HG02970 (cell line): ENCODE results near the gene TMEM258.

Experiments used
- ATAC-seq: cut with Tn5 transposase; IDR thresholded peaks from one replicate; pipeline ENCODE4 v1.9.1; 2021; ENCODE audit warnings: mild to moderate bottlenecking, moderate library complexity, moderate number of reproducible peaks; ENCODE audit not compliant: unreplicated experiment, low FRiP score

Gene TMEM258

DNA sequence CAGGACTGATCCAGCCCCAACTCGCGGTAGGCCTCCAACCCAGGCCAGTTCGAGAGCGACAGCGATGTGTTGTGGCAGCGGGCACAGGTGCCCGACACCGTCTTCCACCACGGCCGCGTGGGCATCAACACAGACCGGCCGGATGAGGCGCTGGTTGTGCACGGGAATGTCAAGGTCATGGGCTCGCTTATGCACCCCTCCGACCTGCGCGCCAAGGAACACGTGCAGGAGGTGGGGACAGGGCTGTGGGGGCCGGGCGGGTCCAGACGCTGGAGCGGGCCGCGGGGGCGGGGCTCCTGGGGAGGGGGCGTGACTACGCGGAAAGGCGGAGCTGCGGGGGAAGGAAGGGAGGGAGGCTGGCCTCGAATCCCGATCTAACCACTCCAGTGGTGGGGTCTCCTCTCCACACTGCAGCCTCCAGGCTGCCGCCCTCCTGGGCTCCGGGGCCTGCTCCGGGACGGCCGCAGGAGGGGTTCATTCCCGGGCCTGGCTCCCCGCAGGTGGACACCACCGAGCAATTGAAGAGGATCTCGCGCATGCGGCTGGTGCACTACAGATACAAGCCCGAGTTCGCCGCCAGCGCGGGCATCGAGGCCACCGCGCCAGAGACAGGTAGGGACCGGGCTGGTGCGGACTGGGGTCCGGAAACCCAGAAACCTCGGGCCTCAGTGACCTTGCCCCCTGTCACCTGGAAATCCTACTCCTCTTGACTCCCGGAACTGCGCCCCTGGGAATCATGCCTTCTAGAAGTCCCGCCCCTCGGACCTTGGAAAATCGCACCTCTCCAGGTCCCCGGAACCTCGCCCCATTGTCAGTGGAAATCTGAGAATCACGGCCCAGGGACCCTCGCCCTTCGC is 14.9 kb downstream of the TMEM258 start:
- no peak for ATAC-seq

DNA sequence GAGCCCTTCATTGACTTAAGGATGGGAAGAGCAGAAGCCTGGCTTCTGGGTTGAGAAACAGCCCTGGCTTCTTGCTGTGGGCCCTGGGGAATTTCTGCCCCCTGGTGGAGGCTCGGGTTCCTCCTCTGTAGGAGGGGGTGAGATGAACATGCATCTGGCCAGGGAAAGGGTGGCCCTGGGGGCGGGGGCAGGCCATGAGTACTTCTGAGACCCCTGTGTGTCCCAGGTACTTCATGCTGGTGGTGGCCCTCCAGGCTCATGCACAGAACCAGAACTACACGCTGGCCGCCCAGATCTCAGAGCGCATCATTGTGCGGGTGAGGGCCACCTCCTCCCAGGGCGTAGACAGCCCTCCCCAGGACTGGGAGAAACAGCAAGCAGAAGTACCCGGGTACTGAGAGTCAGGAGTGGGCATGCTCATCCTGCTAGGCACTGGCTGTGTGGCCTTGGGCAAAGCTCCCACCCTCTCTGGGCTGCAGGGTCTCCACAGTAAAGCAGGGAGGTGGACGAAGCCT is 15.8 kb downstream of the TMEM258 start:
- ATAC-seq = no peak

DNA sequence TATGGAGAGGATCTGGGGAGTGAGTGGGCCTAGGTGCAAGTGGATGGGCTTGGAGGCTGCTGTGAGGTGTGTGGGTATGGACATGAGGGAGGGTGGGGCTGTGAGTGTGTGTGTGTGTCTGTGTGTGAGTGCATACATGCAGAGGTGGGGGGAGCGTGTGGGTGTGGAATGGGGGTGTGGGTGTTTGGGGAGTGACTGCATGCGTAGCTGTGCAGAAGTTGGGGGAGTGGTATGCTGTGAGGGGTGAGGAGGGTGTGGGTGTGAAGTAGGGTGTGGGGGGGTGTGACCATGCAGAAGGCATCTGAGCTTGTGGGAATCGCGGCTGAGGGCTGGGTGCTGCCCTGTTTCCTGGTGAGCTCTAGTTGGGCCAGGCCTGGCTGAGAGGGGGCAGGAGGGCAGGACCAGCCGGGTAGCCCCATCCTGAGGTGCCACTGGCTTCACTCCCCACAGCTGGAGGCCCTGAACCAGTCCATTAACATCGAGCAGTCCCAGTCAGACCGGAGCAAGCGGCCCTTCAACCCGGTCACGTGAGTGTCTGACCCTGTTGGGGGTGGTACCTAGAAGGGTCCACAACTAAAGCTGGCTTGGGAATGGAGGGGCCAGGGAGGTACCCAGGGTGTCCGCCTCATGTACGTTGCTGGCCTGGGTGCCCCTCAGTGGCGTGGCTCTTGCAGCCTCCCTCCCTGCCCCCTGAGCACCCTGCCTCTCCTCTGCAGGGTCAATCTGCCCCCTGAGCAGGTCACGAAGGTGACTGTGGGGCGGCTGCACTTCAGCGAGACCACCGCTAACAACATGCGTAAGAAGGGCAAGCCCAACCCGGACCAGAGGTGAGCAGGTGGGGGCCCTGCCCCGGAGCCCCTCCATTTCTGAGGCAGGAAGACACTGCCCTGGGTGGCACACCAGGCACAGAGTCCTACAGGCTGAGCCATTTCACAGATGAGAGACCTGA is 16.5 kb downstream of the TMEM258 start:
- no peak for ATAC-seq

DNA sequence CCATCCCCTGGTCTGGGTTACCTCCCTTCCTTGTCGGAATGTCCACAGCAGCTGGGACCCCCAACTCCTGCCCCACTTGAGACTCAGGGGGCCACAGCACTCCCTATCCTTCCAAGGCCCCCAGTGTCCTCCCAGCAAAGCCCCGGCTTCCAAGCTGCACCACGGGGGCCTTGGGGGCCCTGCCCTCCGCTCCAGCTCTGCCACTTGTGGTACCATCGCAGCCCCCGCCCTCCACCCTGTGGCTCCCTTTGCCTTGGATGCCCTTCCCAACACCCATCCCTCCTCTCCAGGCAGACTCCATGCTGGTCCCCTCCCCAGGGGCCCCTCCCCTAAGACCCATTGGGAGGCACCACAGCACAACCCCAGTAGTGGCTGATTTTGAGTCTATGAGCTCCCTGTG is 17.3 kb downstream of the TMEM258 start:
- no peak for ATAC-seq

DNA sequence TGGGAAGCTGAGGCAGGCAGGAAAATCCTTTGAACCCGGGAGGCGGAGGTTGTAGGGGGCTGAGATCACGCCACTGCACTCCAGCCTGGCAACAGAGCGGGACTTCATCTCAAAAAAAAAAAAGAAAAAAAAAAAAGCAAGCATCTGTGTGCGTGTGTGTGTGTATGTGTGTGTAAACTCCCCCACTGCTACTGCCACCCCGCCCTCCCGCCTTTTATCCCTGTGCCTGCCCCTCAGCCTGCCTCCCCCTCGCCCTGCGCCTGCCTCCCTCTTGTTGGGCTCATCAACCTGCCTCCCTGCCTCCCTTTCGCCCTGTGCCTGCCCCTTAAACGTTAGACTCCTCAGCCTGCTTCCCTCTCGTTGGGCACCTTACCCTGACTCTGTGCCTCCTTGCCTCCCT is 18.0 kb downstream of the TMEM258 start:
- ATAC-seq = no peak

DNA sequence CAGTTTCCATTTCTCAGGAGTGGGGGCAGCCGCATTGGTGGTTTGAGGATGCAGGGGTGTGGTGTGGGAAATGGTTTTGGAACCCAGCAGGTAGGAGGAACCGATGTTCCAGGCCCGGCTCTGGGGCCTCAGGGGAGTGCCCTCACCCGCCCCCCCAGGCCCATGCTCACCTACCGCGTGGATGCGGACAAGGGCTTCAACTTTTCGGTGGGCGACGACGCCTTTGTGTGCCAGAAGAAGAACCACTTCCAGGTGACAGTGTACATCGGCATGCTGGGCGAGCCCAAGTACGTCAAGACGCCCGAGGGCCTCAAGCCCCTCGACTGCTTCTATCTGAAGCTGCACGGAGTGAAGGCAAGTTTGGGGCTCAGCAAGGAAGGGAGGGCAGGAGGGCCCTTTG is 18.6 kb downstream of the TMEM258 start:
- no peak for ATAC-seq

DNA sequence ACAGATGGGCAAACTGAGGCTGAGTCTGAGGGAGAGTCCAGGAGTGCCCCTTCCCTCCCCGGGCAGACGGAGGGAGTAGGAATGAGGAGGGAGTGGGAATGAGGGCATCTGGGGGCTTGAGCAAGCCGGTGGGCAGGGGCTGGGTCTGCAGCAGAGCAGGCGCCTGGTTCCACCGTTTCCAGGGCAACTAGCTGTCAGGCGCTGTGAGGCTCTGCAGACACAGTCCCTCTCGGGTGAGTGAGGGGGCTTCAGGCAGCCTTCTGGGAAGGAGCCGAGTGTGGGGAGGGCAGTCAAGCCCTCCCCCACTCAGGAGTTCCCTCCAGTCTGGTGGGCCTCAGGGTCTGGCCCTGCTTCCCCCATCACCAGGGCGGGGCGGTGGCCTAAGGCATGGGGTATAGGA is 19.0 kb downstream of the TMEM258 start:
- ATAC-seq = no peak

DNA sequence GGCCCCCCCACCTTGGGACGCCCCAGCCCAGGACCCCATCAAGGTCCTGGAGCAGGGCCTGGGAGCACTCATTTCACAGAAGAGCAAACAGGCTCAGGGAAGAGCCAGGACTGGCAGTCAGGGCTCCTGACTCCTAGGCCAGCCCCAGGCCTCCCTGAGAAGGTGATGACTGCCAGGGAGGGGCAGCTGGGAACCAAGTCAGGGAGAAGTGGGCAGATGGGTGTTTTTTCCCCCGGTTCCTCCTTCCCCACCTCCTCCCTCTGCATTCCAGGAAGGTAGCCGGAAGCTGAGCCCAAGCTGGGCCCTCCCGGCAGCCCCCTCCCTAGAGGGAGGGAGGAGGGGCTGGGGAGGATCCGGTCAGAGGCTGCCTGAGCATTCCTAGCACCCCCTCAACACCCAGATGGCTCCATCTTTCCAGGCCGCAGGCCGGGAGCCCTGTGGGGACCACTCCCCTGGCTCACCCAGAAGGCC is 20.4 kb downstream of the TMEM258 start:
- ATAC-seq = no peak

DNA sequence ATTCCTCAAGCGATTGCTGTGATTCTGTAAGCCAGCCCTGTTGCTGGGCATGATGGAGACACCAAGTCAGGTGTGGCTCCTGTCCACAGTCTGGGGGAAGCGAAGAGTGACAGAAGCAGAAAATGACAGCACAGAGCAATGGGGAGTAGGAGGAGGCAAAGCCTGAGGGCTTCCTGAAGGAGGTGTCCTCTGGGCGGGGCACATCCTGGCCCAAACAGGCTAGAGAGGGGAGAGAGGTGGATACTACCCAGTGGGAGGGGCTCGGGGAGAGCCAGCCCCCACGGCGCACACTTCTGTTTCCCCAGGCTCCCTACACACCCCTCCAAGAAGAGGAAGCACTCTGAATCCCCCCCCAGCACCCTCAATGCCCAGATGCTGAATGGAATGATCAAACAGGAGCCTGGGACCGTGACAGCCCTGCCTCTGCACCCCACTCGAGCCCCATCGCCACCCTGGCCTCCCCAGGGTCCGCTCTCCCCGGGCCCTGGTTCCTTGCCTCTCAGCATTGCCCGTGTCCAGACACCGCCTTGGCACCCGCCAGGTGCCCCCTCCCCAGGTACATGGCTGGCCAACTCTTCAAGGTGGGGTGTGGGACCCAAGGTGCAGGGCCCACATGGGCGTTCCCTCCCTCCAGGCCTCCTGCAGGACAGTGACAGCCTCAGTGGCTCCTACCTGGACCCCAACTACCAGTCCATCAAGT is 21.1 kb downstream of the TMEM258 start:
- ATAC-seq = no peak

DNA sequence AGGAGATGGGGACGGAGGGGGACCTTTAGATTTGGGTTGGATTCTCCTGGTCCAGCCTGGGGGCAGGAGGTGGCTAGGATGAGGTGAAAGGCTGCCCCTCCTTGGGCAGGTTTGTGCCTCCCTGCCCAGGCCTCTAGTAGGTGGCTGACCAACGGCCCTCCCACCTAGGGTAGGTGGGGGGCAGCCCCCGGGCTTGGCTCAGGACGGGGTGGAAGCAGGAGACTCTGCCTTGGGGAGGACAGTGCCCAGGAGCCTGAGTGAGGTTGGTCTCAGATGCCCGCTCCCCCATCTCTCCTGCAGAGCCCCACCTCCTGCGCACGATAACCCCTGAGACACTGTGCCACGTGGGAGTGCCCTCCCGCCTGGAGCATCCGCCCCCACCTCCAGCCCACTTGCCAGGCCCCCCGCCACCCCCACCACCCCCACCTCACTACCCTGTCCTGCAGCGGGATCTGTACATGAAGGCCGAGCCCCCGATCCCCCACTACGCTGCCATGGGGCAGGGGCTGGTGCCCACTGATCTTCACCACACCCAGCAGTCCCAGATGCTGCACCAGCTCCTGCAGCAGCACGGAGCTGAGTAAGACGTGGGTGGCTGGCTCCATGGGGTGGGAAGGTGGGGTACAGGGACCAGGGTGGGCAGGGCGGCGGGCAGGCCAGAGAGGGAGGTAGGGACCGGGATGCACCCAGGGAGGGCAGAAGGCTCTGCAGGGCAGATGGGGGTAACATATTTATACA is 22.3 kb downstream of the TMEM258 start:
- ATAC-seq = no peak

DNA sequence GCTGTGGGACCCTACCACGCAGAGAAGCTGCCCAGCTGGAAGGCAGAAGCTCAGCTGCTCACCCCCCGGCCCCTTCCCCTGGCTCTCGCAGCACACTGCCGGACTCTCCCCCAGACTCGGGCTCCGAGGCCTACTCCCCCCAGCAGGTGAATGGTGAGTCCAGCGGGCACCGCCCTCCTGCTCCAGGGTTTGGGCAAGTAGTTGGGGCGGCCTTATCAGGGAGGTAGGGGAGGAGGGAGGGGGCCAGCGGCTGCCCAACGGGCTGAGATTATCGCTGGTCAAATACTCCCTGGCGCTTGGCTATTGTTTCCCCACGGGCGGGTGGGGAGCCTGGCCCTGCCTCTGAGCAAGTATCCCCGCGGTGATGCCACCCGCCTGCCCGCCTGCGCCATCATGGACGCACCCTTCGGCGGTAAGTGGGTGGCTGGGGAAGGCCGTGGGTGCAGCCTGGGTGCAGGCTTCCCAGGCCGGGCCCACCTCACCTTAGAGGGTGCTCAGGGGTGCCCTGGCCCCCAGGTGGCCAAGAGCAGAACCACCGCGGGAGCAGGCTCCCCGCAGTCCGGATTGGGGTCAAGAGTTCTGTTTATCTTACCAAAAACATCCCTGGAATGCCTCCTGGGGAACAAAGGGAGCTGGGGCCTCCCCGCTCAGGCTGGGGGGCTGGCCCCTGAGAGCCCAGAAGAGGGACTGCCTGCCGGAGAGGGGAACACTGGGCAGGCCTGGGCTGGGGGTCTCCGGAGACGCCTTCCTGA is 23.1 kb downstream of the TMEM258 start:
- ATAC-seq = no peak

DNA sequence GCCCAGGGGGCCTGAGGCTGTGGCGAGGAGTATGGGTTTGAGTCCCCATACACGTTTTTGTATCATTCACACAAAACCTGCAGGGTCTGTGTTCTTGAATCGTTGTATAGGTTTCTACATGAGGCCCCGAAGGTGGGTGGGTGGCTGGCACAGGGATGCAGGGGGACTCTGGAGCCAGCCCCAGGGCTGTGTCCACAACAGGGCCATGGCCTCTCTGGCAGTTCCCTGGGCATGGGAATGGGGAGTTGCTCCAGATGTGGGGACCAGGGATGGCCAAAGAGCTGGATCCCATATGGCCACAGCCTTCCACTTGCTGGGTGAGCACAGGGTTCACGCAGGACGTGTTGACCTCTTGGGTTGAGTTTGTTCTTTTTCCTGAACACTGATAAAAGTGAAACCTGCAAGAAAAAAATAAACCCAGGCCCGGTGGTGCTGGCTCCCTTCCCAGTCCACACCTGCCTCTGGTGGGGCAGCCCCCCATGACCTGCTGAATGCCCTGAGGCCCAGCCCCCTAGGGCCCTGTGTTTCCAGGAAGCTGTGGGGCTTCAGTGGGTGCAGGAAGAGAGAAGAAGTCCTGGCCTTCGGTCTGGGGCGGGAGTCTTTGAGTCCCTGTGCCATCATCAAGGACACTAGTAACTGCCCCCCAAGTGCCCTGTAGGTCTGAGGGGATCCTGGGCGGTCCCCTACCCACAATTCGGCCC is 23.9 kb downstream of the TMEM258 start:
- ATAC-seq = no peak

DNA sequence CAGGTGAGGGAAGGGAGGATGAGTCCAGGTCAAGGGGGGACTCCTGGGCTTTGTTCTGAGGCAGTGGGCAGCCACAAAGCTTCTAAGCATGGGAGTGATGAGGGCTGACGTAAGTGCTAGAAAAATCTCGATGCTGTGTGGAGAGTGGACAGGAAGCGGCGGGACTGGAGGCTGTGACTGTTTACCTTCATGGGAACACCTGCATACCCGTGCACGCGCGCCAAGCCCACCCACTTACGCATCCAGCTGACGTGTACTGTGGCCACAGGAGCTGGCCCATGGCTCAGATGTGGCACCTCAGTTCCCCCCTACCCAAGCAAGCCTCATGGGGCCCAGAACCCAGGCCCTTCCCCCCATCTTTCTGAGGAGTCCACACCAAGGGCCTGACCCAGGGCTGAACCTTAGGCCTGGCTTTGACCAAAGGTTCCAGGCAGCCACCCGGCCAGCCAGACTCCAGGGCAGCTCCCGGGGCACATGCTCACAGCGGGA is 26.0 kb downstream of the TMEM258 start:
- ATAC-seq = no peak

DNA sequence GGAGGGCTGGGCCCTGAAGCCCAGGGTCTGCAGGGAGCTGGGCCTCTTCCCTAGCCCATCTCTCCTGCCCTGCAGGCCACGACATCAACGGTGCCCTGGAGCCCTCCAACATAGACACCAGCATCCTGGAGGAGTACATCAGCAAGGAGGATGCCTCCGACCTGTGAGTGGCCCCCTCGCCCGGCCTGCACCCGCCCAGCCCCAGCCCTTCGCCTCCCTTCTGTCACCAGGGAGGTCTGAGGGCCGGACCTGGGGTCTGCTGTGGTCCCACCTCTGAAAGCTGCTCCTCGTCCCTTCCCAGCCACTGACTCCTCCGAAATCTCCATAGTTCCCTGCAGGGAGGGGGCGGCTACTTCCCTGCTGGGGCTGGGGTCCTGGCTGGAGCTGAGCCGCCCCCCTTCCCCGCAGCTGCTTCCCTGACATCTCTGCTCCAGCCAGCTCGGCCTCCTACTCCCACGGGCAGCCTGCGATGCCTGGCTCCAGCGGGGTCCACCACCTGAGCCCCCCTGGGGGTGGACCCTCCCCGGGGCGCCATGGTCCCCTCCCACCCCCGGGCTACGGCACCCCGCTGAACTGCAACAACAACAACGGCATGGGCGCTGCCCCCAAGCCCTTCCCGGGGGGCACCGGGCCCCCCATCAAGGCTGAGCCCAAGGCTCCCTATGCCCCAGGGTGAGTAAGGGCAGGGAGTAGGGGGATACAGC is 26.7 kb downstream of the TMEM258 start:
- no peak for ATAC-seq

DNA sequence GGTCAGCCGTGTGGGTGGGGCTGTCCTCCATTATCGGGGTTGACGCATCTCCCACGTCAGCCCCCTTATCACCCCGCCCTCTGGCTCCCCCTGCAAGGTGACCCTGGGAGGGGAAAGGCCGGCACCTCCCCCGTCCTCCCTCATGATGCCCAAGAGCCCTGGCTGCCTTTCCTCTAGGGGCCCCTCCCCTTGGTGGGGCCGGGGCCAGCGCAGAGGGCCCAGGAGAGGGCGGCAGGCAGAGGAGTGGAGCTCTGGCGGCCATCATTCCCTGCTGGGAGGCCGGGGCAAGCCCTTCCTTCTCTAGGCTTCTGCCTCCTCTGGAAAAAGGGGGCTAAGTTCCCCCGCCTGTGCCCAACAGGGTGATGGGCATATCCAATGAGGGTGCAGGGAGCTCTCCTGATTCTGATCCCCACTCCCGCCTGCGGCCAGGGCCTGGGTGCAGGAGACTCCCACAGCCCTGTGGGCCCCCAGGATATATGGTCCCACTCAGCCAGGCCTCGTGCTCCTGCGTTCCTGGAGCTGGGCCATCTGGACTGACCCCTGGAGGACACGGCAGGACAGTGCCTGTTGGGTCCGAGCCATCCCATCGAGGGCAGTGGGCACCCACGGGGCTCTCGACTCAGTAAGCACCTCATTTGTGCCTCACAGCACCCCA is 27.7 kb downstream of the TMEM258 start:
- no peak for ATAC-seq

DNA sequence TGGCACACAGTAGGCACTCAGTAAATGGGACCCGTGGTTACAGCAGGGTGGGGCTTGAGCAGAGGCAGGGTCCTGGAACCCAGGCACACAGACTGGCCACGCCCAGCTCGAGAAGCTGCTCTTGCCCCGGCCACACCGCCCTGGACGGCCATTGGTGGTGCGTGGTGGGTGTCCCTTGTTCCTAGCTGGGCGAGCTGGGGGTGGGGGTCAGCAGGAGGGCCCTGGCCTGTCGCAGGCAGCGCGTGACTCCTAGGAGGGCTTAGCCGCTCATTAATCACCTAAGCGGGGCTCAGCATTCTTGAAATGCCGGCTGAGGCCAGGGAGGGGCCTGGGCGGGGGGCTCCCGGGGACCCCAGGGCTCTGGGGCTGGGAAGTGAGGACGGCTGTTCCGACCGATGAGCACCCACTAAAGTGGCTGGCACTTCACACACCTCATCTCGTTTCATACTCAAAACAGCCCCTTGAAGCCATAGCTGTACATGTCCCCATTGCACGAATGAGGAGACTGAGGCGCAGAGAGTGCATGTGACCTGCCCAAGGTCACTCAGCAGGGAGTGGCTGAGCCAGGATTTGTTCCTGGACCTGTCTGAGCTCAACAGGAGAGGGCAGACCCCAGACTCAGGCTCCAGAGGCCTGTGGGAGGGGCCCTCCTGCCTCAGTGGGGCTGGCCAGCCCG is 28.3 kb downstream of the TMEM258 start:
- no peak for ATAC-seq

DNA sequence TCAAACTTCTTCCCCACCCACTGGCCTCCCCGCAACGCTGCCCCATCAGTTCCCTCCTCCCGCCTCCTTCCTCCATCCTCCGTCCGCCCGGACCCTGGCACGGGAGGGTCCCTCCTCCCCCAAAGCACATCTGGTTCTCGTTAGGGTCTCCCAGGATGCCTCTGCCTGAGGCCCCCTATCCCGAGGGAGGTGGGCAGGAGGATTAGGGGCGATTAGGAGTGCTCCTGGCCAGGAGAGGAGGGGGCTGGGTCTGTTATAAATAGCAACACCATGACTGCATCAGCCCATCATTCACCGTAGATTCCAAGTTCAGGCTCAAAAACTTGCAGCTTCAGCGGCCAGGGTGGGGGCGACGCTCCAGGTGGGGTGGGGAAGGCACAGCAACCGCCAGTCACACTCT is 29.6 kb downstream of the TMEM258 start:
- ATAC-seq = no peak
